PC-9 (cell line): Measurements from ENCODE around the gene NAT8.
"Not testable (repeated sequence)": the region's sequence is repeated elsewhere in the genome, so short reads cannot be mapped to it uniquely, and the experiment has no call there.

ENCODE experiments used
- EZH2 ChIP-seq: fragments of 200-600 bp; sonication (generic); IDR thresholded peaks from 2 replicates; pipeline ENCODE4 v1.8.0; 2017; ENCODE audit warnings: antibody characterized with exemption, low read depth
- TF ChIP-seq, protein P1 (sequence below): fragments of 200-600 bp; sonication (generic); conservative IDR thresholded peaks from 2 replicates; pipeline ENCODE4 v1.6.1; 2017; ENCODE audit warnings: mixed run types, antibody characterized with exemption, mild to moderate bottlenecking, moderate library complexity

DNA sequence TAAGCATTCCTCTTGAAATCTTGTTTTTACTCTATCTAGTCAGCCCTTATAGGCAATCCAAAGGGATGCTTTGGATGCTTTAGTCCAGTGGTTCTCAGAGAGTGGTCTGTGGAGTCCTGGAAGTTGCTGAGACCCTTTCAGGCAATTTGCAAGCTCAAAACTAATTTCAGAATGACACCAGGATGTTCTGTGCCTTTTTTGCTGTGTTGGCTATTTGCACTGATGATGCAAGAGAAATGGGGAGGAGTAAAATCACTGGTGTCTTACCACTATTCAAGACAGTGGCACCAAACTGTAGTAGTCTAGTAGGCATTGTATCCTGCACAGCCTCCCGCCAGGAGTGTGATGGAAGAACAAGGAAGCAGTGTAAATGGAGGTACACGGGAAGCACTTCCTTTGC, 37.6 kb downstream of the NAT8 start:
- TF ChIP-seq, protein P1, sequence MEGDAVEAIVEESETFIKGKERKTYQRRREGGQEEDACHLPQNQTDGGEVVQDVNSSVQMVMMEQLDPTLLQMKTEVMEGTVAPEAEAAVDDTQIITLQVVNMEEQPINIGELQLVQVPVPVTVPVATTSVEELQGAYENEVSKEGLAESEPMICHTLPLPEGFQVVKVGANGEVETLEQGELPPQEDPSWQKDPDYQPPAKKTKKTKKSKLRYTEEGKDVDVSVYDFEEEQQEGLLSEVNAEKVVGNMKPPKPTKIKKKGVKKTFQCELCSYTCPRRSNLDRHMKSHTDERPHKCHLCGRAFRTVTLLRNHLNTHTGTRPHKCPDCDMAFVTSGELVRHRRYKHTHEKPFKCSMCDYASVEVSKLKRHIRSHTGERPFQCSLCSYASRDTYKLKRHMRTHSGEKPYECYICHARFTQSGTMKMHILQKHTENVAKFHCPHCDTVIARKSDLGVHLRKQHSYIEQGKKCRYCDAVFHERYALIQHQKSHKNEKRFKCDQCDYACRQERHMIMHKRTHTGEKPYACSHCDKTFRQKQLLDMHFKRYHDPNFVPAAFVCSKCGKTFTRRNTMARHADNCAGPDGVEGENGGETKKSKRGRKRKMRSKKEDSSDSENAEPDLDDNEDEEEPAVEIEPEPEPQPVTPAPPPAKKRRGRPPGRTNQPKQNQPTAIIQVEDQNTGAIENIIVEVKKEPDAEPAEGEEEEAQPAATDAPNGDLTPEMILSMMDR, result not testable (repeated sequence)
- TF ChIP-seq EZH2, result not testable (repeated sequence)
